NCI-H2227 (cell line): ENCODE results near the gene DEUP1.
A peak's percentile ranks its signal among the peaks of the same experiment; 100 is the strongest.
"Not testable (repeated sequence)": the region's sequence is repeated elsewhere in the genome, so short reads cannot be mapped to it uniquely, and the experiment has no call there.

ENCODE experiments used
- DNase-seq: peaks from one replicate; lab custom pipeline; 2025; ENCODE audit not compliant: unreplicated experiment; lab: John Stamatoyannopoulos, UW

Gene DEUP1

GRCh38 chr11:93359396-93359795 is 28.9 kb downstream of the DEUP1 start:
- DNase-seq = no peak

GRCh38 chr11:93361435-93361834 is 30.9 kb downstream of the DEUP1 start:
- no peak for DNase-seq

- no peak for DNase-seq
Measured at GRCh38 chr11:93368022-93368421, 37.5 kb downstream of the DEUP1 start.

GRCh38 chr11:93370260-93370659 is 39.7 kb downstream of the DEUP1 start:
- no peak for DNase-seq

GRCh38 chr11:93389737-93390136 is 59.2 kb downstream of the DEUP1 start:
- no peak for DNase-seq

GRCh38 chr11:93392867-93393266 is 62.3 kb downstream of the DEUP1 start:
- DNase-seq = no peak

- no peak for DNase-seq
Measured at GRCh38 chr11:93393386-93393785, 62.8 kb downstream of the DEUP1 start.

- DNase-seq = no peak
Measured at GRCh38 chr11:93394488-93394887, 63.9 kb downstream of the DEUP1 start.

- DNase-seq = no peak
Measured at GRCh38 chr11:93396316-93396715, 65.8 kb downstream of the DEUP1 start.

- no peak for DNase-seq
Measured at GRCh38 chr11:93403930-93404329, 73.4 kb downstream of the DEUP1 start.

GRCh38 chr11:93407777-93408401 is 77.3 kb downstream of the DEUP1 start:
- no peak for DNase-seq

GRCh38 chr11:93410441-93410840 is 79.9 kb downstream of the DEUP1 start:
- no peak for DNase-seq

GRCh38 chr11:93411705-93412104 is 81.2 kb downstream of the DEUP1 start:
- DNase-seq = no peak

- DNase-seq = no peak
Measured at GRCh38 chr11:93432247-93432646, 101.7 kb downstream of the DEUP1 start.

GRCh38 chr11:93443232-93443631 is 112.7 kb downstream of the DEUP1 start:
- DNase-seq = not testable (repeated sequence)

- DNase-seq = peak; percentile 78
Measured at GRCh38 chr11:93444617-93445073, 114.1 kb downstream of the DEUP1 start.

- DNase-seq = no peak
Measured at GRCh38 chr11:93458286-93458685, 127.7 kb downstream of the DEUP1 start.

- DNase-seq = not testable (repeated sequence)
Measured at GRCh38 chr11:93463666-93464065, 133.1 kb downstream of the DEUP1 start.

GRCh38 chr11:93464927-93465540 is 134.5 kb downstream of the DEUP1 start:
- no peak for DNase-seq

- no peak for DNase-seq
Measured at GRCh38 chr11:93467054-93467453, 136.5 kb downstream of the DEUP1 start.

GRCh38 chr11:93468290-93468689 is 137.7 kb downstream of the DEUP1 start:
- no peak for DNase-seq

- DNase-seq = no peak
Measured at GRCh38 chr11:93474123-93474522, 143.6 kb downstream of the DEUP1 start.

GRCh38 chr11:93476796-93477195 is 146.3 kb downstream of the DEUP1 start:
- no peak for DNase-seq
